H54 (cell line): ENCODE measurements around the gene ZFAND3.
"Not testable (repeated sequence)": the region's sequence is repeated elsewhere in the genome, so short reads cannot be mapped to it uniquely, and the experiment has no call there.

Experiments
- DNase-seq: peaks from one replicate; pipeline ENCODE4 v3.0.0; 2011; ENCODE audit warnings: low spot score, mixed read lengths; ENCODE audit not compliant: insufficient read length
- FAIRE-seq: peaks from 3 replicates; lab custom pipeline; 2011; peaks lifted over from hg19 to GRCh38; lab: Jason Lieb, UNC
- POLR2A ChIP-seq: IDR thresholded peaks from 2 replicates; pipeline ENCODE4 v1.6.1; 2011; ENCODE audit warnings: low read depth, mild to moderate bottlenecking, low read length

Gene ZFAND3

DNA sequence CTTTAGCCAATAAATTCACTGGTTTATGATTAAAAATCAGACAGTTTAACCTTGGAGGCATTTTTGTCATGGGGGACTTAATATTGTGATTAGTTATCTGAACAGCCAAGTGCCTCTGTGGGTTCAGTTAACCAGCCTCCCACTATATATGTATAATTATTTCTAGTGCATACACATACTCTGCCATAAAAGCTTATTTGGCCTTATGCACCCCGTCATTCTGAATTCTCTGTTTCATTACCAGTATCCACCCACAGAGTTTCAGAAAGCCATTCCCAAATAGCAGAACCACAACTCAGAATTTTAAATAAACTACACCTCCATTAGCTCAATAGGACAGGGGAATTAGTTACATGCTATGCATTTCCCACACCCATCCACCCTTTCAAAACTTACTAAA is 279.7 kb downstream of the ZFAND3 start:
- no peak for FAIRE-seq
- DNase-seq = no peak
- no peak for TF ChIP-seq POLR2A

DNA sequence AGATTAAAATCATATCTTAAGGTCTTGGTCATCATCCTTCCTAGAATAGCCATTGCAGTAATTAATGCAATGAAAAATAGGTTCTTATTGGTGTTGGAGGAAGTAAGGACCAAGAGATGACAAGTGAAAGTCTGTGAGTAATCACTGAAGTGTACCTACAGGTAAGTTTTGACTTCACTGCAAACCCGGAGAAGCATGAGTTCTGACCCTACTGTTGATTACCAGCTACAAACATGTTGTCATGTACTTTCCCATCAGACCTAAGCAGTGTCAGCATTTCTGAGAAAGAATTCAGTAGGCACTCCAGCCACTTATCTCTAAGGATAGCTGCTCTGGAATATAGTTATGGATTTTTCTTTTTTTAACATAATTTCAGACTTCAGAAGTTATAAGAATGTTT is 280.9 kb downstream of the ZFAND3 start:
- FAIRE-seq (no peak), DNase-seq (no peak)
- no peak for TF ChIP-seq POLR2A

DNA sequence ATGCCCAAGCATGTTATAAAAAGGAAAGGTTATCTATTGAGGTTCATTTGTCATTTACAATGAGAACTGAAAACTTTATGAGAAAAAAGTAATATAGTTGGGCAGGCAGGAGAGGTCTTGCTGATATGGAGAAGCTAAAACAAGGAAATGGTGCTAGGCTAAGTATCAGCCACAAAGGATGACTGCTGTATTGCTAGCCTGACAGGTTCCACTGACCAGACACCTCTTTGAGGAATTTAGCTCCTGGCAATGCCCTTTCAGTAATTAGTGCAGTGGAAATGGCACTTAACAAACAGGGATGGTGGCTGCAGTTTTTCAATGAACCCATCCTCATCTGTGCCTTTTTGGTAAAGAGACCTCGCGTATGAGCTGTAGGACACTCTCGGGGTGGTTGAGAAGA is 284.4 kb downstream of the ZFAND3 start:
- DNase-seq (no peak), FAIRE-seq (no peak)
- no peak for TF ChIP-seq POLR2A

DNA sequence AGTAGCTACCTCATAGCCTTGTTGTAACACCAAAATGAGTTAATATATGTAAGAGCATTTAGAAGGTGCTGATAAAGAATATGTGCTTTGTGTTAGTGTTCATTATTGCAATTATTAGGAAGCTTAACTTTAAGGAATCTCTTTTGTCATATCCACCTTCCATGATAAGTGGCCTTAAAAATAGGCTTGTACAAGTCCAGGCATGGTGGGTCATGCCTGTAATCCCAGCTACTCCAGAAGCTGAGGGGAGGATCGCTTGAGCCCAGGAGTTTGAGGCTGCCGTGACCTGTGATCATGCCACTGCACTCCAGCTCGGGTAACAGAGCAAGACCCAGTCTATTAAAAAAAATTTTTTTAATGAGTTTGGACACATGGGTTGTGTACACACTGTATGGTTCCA is 285.5 kb downstream of the ZFAND3 start:
- DNase-seq = no peak
- TF ChIP-seq POLR2A = no peak
- no peak for FAIRE-seq

DNA sequence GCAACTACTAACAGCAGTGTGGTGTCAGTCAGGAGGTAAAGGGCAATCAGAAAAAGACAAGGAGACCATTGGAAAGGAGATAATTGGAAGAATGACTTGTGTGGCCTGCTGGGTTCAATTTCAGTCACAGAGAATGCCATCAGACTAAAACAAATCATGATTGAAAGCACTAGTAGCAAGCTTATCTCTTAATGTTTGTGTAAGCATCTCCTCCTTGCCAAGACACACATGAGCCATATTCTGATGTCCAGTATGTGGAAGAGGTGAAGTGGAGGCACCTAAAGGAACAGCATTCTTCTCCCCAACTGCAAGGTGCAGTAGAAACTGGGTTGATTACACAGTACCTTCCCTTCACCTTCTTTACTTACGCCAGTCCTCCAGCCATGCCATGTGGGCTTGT is 287.5 kb downstream of the ZFAND3 start:
- DNase-seq = no peak
- TF ChIP-seq POLR2A = no peak
- no peak for FAIRE-seq

DNA sequence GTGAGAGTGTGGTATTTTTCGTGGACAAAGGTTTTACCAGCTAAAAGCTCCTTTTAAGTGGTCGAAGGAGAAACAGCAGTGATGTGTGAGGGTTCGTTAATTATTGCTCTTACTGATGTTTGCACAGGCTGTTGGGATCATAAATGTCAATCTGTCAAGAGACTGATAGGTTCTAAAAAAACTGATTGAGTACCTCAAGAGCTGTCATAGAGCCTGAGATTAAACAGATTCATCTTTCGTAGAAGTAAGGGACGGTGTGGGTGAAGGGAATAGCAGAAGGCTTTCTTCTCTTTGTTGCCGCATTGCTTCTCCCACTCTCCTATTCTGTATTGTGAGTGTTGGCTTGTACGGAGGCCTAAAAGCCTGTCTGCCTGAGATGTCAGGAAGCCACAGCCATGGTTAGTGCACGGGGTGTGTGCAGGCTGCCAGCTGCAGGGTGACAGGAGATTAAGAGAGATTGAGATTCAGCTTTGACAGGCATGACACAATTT is 291.0 kb downstream of the ZFAND3 start:
- no peak for TF ChIP-seq POLR2A
- DNase-seq (no peak), FAIRE-seq (no peak)

DNA sequence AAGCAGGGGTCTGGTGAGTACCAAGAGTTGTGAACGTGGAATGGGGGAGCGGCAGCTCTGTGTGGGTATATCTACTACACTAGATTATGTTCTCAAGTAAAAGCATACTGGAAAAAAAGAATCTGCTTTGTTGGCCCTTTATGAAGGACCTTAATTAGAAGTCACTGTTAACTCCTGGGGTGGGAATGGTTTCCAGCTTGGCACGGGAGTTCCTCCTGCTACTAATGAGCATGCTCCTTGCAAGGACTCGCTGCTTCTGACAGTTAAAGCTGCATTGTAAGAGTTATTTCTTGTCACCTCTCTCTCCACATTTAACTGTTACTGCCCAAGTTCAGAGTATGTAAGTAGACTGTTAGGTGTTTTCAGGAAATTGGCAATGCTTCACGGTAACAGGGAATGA is 292.7 kb downstream of the ZFAND3 start:
- DNase-seq (no peak), FAIRE-seq (no peak)
- no peak for TF ChIP-seq POLR2A

DNA sequence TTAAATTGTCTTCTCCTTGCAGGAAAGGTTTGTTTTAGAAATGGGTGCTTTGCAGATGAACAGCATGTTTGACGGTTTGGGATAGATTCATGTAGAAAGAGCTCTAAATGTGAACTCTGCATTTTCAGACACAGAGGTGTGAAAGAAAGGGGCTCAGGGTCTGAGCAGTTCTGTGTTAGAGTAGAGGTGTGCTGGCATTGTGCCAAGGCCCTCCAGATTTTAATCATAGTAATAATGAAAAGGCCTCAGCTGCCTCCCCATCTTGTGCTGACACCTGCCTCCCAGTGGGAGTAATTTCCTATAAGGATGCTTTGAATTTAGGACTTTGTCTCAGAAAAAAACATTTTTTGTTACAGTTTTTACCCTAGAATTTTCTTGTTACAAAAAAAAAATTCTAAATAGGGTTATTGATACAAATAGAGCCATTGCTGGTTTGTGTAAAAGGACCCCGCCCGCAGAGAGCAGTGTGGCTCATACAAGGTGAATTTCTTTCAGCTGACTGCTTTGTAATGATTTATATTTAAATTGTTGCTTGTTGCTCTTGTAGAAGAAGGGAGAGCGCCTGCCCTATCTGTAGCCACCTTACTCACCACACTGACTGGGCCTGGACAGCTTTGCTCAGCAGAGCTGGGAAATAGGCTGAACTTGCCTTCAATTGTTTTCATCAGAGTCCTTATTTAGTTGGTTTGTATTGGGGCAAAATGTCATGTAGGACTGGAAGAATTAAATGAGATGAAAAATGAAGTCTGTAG is 294.5 kb downstream of the ZFAND3 start:
- no peak for TF ChIP-seq POLR2A
- FAIRE-seq (no peak), DNase-seq (no peak)

DNA sequence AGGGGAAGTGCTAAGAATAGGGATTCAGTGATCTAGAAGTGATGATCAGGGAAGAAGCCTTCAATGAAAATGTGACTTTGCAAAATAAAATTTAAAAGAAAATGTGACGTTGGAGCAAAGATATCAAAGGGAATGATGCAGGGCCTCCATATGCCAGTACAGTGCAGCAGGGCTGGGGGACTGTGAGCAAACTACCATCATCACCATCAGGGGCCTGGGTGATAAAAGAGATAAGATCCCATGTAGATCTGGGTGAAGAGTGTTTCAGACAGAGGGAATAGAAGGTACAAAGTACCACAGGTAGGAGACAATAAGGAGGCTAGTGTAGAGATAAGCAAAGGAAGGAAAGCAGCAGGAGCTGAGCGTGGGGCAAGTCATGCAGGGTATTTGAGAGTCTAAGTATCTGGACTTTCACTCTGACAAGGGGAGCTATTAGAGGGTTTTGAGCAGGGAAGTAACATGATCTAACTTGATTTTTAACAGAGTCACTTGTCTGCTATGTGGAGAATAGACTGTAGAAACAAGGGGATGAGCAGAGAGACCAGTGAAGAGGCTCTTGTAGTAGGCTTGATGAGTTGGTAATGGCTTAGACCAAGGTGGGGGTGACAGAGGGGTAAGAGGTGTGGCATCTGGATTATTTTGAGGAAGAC is 295.6 kb downstream of the ZFAND3 start:
- TF ChIP-seq POLR2A = no peak
- DNase-seq = no peak
- FAIRE-seq = no peak

DNA sequence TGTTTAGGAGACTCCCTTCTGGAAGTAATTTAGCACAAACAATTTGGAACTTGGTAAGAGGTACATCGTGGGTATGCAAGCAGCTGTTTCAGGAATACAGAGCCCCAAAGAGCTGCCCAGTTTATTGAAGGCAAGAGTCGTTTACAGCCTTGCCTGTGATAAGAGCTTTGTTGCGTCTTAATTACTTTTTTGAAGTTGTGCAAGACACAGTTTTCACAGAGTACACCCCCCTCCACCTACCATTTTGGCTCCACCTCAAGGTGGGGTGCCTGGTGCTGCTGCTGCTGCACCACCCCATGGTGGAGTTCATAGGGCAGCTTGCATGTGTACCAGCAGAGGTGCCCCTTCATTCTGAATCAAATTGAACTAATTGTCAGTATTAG is 296.1 kb downstream of the ZFAND3 start:
- no peak for FAIRE-seq
- no peak for DNase-seq
- no peak for TF ChIP-seq POLR2A

DNA sequence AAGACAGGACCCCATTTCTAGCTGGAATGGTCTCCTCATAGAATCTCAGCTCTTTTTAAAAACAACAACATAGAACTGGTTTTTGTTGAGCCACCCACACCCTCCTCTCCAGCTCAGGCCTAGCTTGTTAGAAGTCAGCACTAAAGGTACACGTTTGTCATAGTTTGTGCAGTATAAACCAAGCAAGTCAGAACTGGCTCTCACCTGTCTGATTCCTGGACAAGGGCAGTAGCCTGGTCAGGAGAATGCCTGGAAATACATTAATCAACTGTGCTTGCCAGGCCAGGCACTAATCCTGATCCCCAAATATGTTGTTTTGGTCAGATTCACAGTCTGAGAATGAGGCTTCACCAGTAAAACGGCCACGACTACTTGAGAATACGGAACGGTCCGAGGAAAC is 296.7 kb downstream of the ZFAND3 start:
- DNase-seq (no peak), FAIRE-seq (no peak)
- no peak for TF ChIP-seq POLR2A

DNA sequence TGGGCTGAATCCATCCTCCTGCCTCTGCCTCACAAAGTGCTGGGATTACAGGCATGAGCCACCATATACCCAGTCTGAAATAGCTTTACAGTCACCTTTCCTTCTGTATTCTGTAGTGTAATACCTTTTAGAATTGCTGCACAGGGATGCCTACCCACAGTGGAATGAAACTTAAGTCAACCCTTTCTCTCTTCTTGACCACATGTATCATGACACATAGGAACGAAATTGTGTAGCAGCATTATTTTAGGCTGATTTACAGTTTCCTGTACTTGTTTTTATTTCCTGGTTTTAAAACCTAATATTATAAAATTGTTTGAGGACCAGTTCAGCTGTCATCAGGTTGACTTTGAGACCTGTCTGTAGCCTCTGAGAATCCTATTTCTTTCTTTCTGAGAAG is 297.8 kb downstream of the ZFAND3 start:
- DNase-seq = no peak
- no peak for FAIRE-seq
- no peak for TF ChIP-seq POLR2A

DNA sequence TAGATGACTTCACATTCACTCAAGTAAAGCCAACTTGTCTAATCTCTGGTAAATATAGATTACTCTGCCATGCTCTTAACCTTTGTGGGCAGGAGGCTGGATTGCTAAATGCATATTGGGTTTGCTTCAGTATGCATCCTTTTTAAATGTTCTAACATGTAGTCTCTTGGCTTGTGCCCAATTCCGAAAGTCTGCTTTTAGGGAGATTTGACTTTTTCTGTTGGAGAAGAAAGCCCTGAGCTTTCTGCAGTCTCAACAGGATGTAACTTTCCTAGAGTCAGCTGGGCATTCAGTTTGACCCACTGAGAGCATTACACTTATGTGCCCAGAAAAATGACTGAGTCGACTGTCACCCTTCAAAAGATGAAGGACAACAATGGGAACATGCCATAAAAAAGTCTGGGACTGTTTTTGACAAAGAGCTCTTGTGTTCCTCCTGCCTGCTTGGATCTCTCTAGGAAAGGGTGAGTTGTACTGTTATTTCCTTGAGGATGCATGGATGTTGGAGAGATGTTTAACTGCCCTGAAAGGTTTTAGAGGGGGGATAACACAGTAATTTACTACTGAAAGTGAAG is 299.4 kb downstream of the ZFAND3 start:
- DNase-seq (no peak), FAIRE-seq (no peak)
- no peak for TF ChIP-seq POLR2A

DNA sequence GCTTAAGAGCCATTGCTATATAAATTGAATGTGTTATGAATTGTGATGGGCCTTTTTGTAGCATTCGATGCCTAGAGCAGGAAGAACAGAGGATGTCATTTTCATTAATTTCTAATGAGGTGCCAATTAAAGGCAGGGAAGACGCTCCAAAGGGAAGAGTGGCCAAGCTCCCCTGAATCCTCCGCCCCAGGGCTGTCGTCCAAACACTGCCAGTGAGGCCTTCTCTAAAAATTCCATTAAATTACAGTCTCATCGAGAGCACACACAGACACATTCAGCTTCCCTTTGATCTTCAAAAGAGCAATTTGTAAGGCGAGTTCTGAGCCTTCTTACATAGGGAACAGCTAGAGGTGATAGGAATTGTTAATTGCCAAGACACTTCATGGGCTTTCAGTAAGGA is 300.0 kb downstream of the ZFAND3 start:
- FAIRE-seq = no peak
- no peak for TF ChIP-seq POLR2A

DNA sequence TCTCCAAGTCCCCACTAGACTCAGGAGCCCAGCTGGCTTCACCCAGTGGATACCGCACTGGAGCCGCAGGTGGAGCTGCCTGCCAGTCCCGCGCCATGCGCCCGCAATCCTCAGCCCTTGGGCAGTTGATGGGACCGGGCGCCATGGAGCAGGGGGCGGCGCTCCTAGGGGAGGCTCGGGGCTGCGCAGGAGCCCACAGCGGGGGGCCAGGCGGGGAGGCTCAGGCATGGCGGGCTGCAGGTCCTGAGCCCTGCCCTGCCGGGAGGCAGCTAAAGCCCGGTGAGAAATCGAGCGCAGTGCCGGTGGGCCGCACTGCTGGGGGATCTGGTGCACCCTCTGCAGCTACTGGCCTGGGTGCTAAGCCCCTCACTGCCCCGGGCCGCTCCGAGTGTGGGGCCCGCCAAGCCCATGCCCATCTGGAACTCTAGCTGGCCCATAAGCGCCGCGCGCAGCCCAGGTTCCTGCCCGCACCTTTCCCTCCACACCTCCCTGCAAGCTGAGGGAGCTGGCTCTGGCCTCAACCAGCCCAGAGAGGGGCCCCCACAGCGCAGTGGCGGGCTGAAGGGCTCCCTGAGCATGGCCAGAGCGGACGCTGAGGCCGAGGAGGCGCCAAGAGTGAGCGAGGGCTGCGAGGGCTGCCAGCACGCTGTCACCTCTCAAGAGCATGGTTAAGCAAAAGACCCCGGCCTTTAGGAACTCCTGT is 304.8 kb downstream of the ZFAND3 start:
- not testable (repeated sequence) for DNase-seq, FAIRE-seq

More for the DNA sequence above, 300.0 kb downstream of the ZFAND3 start:
- DNase-seq = no peak
